Forelimb muscle (tissue), 1 donor: ENCODE measurements around the gene IL17RD. TPM values are rescaled to one million over a fixed set of nuclear protein-coding genes. Genes with fewer than 3 reads are reported as not detected.

Experiments used
- DNase-seq: peaks from one replicate; pipeline ENCODE4 v3.0.0-alpha.2; 2013; ENCODE audit warnings: low read depth
- polyA plus RNA-seq: library from polyadenylated mRNA; unstranded; fragments of 120-200 nt; gene quantifications from one replicate; pipeline ENCODE4 v1.2.1, GENCODE V29; 2013; ENCODE audit not compliant: insufficient read length

Gene IL17RD
- polyA plus RNA-seq, 1 donor, result 22.1 TPM

- no peak for DNase-seq
These were observed 6.1 kb downstream of the IL17RD start for GRCh38 chr3:57158813-57159738.

- DNase-seq, result no peak
These were observed 6.8 kb downstream of the IL17RD start for GRCh38 chr3:57158325-57158724.

DNA sequence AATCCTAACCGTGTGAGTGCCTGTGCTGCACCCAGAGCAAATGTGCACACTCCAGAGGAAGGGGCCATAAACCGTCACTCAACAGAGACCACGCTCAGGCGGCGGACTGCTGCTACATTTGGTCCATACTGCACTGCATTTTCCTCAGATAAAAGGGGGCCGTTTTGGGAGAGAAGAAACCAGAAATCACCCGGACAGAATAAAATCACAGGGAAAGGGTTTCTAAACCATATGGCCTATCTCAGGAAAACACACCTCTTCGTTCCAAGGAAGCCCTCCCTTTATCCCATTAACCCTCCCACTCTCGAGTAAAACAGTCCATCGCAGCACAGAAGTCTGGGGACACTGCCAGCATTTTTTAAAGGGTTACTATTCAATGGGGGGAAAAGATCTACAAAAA is 7.6 kb downstream of the IL17RD start:
- no peak for DNase-seq

DNA sequence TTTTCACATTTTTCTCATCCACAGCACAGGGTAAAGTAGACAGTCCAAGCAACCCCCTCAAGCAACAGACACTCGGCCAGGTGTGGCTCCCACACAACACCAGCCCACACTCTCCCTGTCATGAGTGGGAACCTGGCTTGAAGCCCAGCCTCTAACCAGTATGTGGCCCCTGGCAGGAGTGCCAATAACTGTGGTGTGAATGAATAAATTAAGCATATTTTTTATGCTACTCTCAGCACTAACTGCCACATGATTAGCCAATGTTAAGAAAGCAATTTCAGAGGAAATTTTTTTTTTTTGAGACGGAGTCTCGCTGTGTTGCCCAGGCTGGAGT is 9.9 kb downstream of the IL17RD start:
- no peak for DNase-seq

- no peak for DNase-seq
These were observed 10.5 kb downstream of the IL17RD start for GRCh38 chr3:57154470-57155309.

- no peak for DNase-seq
These were observed 12.7 kb downstream of the IL17RD start for GRCh38 chr3:57152151-57153143.

DNA sequence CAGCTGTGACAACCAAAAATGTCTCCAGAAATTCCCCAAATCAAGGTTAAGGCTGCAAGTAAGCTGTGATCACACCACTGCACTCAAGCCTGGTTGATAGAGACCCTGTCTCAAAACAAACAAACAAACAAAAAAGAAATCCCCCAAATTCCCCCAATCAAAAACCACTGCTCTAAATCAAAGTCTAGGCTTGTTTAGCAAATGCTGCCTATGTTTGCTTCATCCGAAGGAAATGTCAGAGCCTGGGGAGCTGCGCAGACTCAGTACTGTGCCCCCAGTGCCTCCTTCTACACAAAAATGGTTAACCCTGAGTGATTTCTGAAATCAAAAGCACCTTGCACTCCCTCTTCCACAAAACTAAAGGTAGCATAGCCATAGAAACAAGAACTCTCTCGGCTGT is 13.4 kb downstream of the IL17RD start:
- DNase-seq, result no peak

DNA sequence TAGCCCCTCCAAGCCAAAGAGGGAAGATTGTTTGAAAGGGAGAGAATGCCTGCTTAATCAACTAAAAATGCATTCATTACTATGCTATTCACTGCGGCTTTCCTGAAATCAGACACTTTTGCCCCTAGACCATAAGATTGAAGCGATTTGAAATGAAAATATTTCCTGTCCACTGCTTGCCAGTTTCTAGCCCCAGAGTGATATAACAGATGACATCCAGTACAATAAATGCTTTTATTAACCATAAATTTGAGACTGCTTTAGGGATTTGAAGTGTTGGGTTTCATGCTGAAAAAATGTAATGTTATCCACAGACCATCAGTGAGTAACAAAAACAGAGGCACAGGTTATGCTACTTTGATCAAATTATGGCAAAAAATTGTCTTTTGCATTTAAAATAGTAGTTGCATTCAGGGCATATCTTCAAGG is 14.1 kb downstream of the IL17RD start:
- no peak for DNase-seq

GRCh38 chr3:57150113-57150581 is 15.0 kb downstream of the IL17RD start:
- DNase-seq, result no peak

DNA sequence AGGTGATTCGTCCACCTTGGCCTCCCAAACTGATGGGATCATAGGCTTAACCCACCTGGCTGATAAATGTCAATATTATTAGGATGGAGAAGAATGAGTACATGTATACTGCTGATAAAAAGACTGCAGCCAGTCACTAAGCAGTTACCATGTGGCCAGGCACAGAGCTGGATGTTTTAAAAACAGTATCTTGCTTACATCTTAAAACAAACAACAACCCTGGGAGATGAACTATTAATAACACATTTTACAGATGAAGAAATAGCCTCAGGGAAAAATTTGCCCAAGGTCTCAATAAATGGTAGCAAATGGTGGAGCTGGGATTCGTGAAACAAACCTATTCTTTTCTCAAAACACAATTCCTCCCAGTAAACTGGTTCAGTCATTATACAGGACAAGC is 18.1 kb downstream of the IL17RD start:
- DNase-seq, result no peak

DNA sequence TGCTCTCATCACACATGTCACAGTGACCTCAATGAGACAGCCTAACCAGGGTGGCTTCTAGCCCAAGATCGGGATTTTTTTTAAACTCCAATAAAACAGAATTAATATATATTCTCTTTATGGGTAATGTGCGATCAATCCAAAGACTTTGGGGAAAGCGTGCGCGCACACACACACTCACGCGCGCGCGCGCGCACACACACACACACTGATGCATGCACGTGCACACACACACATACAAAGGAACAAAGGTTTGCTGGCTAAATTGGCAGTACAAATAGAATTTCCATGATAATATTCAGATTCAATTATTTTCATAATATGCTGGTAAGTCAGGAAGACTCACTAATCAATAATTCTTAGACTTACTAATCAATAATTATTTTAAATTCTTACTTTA is 19.3 kb downstream of the IL17RD start:
- no peak for DNase-seq

- no peak for DNase-seq
These were observed 20.2 kb downstream of the IL17RD start for GRCh38 chr3:57144952-57145351.

GRCh38 chr3:57143886-57144459 is 21.2 kb downstream of the IL17RD start:
- DNase-seq, result no peak

- DNase-seq, result no peak
These were observed 22.8 kb downstream of the IL17RD start for GRCh38 chr3:57142411-57142723.

GRCh38 chr3:57141719-57142410 is 23.3 kb downstream of the IL17RD start:
- no peak for DNase-seq

- no peak for DNase-seq
These were observed 24.3 kb downstream of the IL17RD start for GRCh38 chr3:57140894-57141293.

GRCh38 chr3:57135964-57136719 is 29.0 kb downstream of the IL17RD start:
- no peak for DNase-seq

GRCh38 chr3:57133157-57133556 is 32.0 kb downstream of the IL17RD start:
- no peak for DNase-seq

GRCh38 chr3:57132674-57133073 is 32.5 kb downstream of the IL17RD start:
- no peak for DNase-seq

DNA sequence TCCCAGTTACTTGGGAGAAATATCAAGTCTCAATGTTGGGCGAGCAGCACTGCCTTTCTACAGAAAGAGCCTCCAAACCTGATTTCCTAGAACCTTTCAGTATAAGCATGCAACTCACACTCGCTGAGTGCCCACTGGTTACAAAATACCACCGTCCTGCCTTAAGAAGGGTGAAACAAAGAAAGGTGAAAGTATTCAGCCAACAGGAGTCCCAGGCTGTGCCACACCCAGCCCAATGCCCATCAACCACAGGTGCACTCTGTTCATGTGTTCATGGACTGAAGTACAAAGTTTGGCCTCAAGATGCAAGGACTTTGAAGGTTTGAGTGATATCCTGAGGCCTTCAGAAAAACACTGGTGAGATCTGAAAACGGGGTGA is 34.0 kb downstream of the IL17RD start:
- no peak for DNase-seq
